ENCODE data around the gene FRA10AC1.

The FRA10AC1 gene

GRCh38 chr10:93678386-93678785 is 24.0 kb downstream of the FRA10AC1 start:
- Histone ChIP-seq H3K36me3 (replicated peaks; ENCODE audit: low read depth, low read length) (peaks cover 2% of the 10 kb centered on the region), H3K27ac (ENCODE audit: low read length) (no peak overlapping the region)
- TF ChIP-seq EZH2phosphoT487 (IDR thresholded peaks at IDR 0.05; ENCODE audit: low read depth) = no peak
- TF ChIP-seq CTCF (IDR thresholded peaks at IDR 0.05; ENCODE audit: low read depth, low read length) = no peak

GRCh38 chr10:93673791-93674190 is 28.6 kb downstream of the FRA10AC1 start:
- TF ChIP-seq EZH2phosphoT487 (IDR thresholded peaks at IDR 0.05; ENCODE audit: low read depth) (no peak), CTCF (IDR thresholded peaks at IDR 0.05; ENCODE audit: low read depth, low read length) (no peak)
- H3K79me2 ChIP-seq (ENCODE audit: low read length) = no peaks in the 10 kb centered on the region
- H2AFZ ChIP-seq (ENCODE audit: low read depth, low read length) = no peak overlapping the region
- no peaks in the 10 kb centered on the region for H3K4me1 ChIP-seq (ENCODE audit: low read length)
- H3K4me3 ChIP-seq (ENCODE audit: low read length) = no peak overlapping the region
- no peaks in the 10 kb centered on the region for H3K9me3 ChIP-seq (ENCODE audit: insufficient read depth, low read length)
- peaks cover 2% of the 10 kb centered on the region for H3K36me3 ChIP-seq (replicated peaks; ENCODE audit: low read depth, low read length)
- H3K27me3 ChIP-seq (ENCODE audit: low read depth, low read length) = no peaks in the 10 kb centered on the region
- H3K9ac ChIP-seq (ENCODE audit: low read length) = no peak overlapping the region
- H3K27ac ChIP-seq (ENCODE audit: low read length) = no peak overlapping the region
- no peaks in the 10 kb centered on the region for H4K20me1 ChIP-seq (ENCODE audit: insufficient read depth, low read length)
- no peak overlapping the region for H3K4me2 ChIP-seq (ENCODE audit: low read length)

More at GRCh38 chr10:93678386-93678785, 24.0 kb downstream of the FRA10AC1 start:
- Histone ChIP-seq H3K9ac (ENCODE audit: low read length) (no peak overlapping the region), H3K27me3 (ENCODE audit: low read depth, low read length) (no peaks in the 10 kb centered on the region), H3K9me3 (ENCODE audit: insufficient read depth, low read length) (no peaks in the 10 kb centered on the region), H3K4me3 (ENCODE audit: low read length) (no peak overlapping the region), H3K4me2 (ENCODE audit: low read length) (no peak overlapping the region), H4K20me1 (ENCODE audit: insufficient read depth, low read length) (no peaks in the 10 kb centered on the region), H2AFZ (ENCODE audit: low read depth, low read length) (no peak overlapping the region), H3K79me2 (ENCODE audit: low read length) (no peaks in the 10 kb centered on the region), H3K4me1 (ENCODE audit: low read length) (no peaks in the 10 kb centered on the region)

- no peak overlapping the region for H2AFZ ChIP-seq (ENCODE audit: low read depth, low read length)
- peaks cover 2% of the 10 kb centered on the region for H3K36me3 ChIP-seq (replicated peaks; ENCODE audit: low read depth, low read length)
- no peak overlapping the region for H3K4me3 ChIP-seq (ENCODE audit: low read length)
- H3K4me1 ChIP-seq (ENCODE audit: low read length) = no peaks in the 10 kb centered on the region
- H3K9ac ChIP-seq (ENCODE audit: low read length) = no peak overlapping the region
- H3K27me3 ChIP-seq (ENCODE audit: low read depth, low read length) = no peaks in the 10 kb centered on the region
- no peak overlapping the region for H3K4me2 ChIP-seq (ENCODE audit: low read length)
- H3K27ac ChIP-seq (ENCODE audit: low read length) = no peak overlapping the region
- no peaks in the 10 kb centered on the region for H3K79me2 ChIP-seq (ENCODE audit: low read length)
- H4K20me1 ChIP-seq (ENCODE audit: insufficient read depth, low read length) = no peaks in the 10 kb centered on the region
- H3K9me3 ChIP-seq (ENCODE audit: insufficient read depth, low read length) = no peaks in the 10 kb centered on the region
- TF ChIP-seq CTCF (IDR thresholded peaks at IDR 0.05; ENCODE audit: low read depth, low read length) = no peak
These were observed 29.5 kb downstream of the FRA10AC1 start for GRCh38 chr10:93672890-93673289.

- H2AFZ ChIP-seq (ENCODE audit: low read depth, low read length) = no peak overlapping the region
- no peaks in the 10 kb centered on the region for H4K20me1 ChIP-seq (ENCODE audit: insufficient read depth, low read length)
- no peak overlapping the region for H3K4me2 ChIP-seq (ENCODE audit: low read length)
- H3K9me3 ChIP-seq (ENCODE audit: insufficient read depth, low read length) = no peaks in the 10 kb centered on the region
- H3K27me3 ChIP-seq (ENCODE audit: low read depth, low read length) = no peaks in the 10 kb centered on the region
- H3K79me2 ChIP-seq (ENCODE audit: low read length) = no peaks in the 10 kb centered on the region
- H3K27ac ChIP-seq (ENCODE audit: low read length) = no peak overlapping the region
- TF ChIP-seq EZH2phosphoT487 (IDR thresholded peaks at IDR 0.05; ENCODE audit: low read depth) (no peak), CTCF (IDR thresholded peaks at IDR 0.05; ENCODE audit: low read depth, low read length) (no peak)
- no peak overlapping the region for H3K4me3 ChIP-seq (ENCODE audit: low read length)
- no peaks in the 10 kb centered on the region for H3K36me3 ChIP-seq (replicated peaks; ENCODE audit: low read depth, low read length)
- no peak overlapping the region for H3K9ac ChIP-seq (ENCODE audit: low read length)
- H3K4me1 ChIP-seq (ENCODE audit: low read length) = no peaks in the 10 kb centered on the region
These were observed 30.2 kb downstream of the FRA10AC1 start for GRCh38 chr10:93672022-93672678.

Data from OCI-LY3 (cell line).